ENCODE data around the gene ST13. TPM values are rescaled to one million over a fixed set of nuclear protein-coding genes. Genes with fewer than 3 reads are reported as not detected.
"Not testable (repeated sequence)": the region's sequence is repeated elsewhere in the genome, so short reads cannot be mapped to it uniquely, and the experiment has no call there.

ST13 gene
- total RNA-seq, 4 donors from 2014 or later = 53.4 to 75.1 (median 72.0) TPM

DNA sequence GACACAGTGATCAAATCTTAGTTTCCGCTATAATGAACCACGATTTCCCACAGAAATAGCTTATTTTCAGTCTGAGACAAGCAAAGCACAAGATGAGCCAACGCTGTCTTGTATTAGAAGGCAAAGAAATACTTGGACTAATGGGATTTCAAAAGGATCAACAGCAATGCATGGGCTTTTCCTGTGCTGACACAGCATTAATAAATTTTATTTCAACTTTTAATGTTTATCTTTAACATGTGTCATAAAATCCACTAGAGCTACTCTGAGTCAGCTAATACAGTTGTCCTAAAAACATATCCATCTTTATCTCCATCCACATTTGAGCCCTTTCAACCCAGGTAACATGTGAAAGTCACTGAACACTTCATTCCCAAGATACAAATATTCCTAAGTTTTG is 21.8 kb downstream of the ST13 start:
- Histone ChIP-seq H3K4me1 (no peaks in the 10 kb centered on the region), H3K27me3 (no peaks in the 10 kb centered on the region), H3K4me3 (no peak overlapping the region), H3K9me3 (no peaks in the 10 kb centered on the region), H3K27ac (no peak overlapping the region), H3K36me3 (peaks cover 0 to 97% (median 4%) of the 10 kb centered on the region in 3 donors)
- TF ChIP-seq CTCF (IDR thresholded peaks at IDR 0.05) (no peak), POLR2A (IDR thresholded peaks at IDR 0.05) (no peak)
- no peak for DNase-seq

DNA sequence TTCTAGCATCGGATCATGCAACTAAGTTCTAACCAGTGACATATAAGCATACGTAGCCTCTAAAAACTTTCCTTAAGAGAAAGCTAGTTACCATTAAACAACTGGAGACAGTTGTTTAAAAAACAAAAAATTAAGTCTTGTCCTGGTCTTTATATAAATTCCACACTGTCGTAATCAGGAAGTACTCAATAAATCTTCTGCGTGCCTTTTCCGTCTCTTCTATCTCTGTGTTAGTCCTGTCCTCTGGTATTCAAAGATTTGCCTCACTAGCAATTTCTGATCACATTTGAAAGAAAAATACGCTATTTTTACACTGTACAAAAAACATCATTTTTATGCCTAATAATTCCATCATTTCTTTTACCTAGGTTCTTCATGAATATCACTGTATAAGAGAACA is 27.3 kb downstream of the ST13 start:
- H3K36me3 ChIP-seq = peaks cover 0 to 86% (median 2%) of the 10 kb centered on the region in 3 donors

GRCh38 chr22:40826984-40827741 is 29.3 kb downstream of the ST13 start:
- TF ChIP-seq CTCF (IDR thresholded peaks at IDR 0.05) (no peak), POLR2A (IDR thresholded peaks at IDR 0.05) (no peak)
- H3K36me3 ChIP-seq = peaks cover 0 to 73% (median 0%) of the 10 kb centered on the region in 3 donors
- H3K27ac ChIP-seq = peak overlapping the region in 2 of 4 donors; percentile 28 to 59

More for the DNA sequence above, 27.3 kb downstream of the ST13 start:
- no peaks in the 10 kb centered on the region for H3K4me1 ChIP-seq
- TF ChIP-seq CTCF (IDR thresholded peaks at IDR 0.05) (no peak), POLR2A (IDR thresholded peaks at IDR 0.05) (no peak)
- H3K4me3 ChIP-seq = no peak overlapping the region
- DNase-seq = no peak
- H3K27me3 ChIP-seq = no peaks in the 10 kb centered on the region
- no peak overlapping the region for H3K27ac ChIP-seq
- no peaks in the 10 kb centered on the region for H3K9me3 ChIP-seq

GRCh38 chr22:40826292-40826691 is 30.1 kb downstream of the ST13 start:
- Histone ChIP-seq H3K36me3 (peaks cover 0 to 66% (median 0%) of the 10 kb centered on the region in 3 donors), H3K27ac (peak overlapping the region in 2 of 4 donors; percentile 11 to 51)
- H3K27me3 ChIP-seq, DNase-seq, H3K9me3 ChIP-seq, H3K4me1 ChIP-seq, H3K4me3 ChIP-seq: not testable (repeated sequence)

More at GRCh38 chr22:40826984-40827741, 29.3 kb downstream of the ST13 start:
- no peaks in the 10 kb centered on the region for H3K4me1 ChIP-seq
- H3K9me3 ChIP-seq = no peaks in the 10 kb centered on the region
- no peak overlapping the region for H3K4me3 ChIP-seq
- DNase-seq = no peak
- no peaks in the 10 kb centered on the region for H3K27me3 ChIP-seq

GRCh38 chr22:40823426-40823825 is 33.0 kb downstream of the ST13 start:
- Histone ChIP-seq H3K4me1 (peaks cover 0 to 9% (median under 1%) of the 10 kb centered on the region in 4 donors), H3K27ac (no peak overlapping the region)

More at GRCh38 chr22:40823426-40823825, 33.0 kb downstream of the ST13 start:
- no peak overlapping the region for H3K4me3 ChIP-seq
- TF ChIP-seq POLR2A (IDR thresholded peaks at IDR 0.05) = no peak
- no peak for TF ChIP-seq CTCF (IDR thresholded peaks at IDR 0.05)
- H3K27me3 ChIP-seq = no peaks in the 10 kb centered on the region
- DNase-seq = no peak
- peaks cover 0 to 37% (median 0%) of the 10 kb centered on the region in 3 donors for H3K36me3 ChIP-seq
- H3K9me3 ChIP-seq = no peaks in the 10 kb centered on the region

Data from Peyer's patch (tissue), 4 donors.